Trophoblast cell (in vitro differentiated cells and primary cell): ENCODE measurements around the gene ORC3.
"Not testable (repeated sequence)": the region's sequence is repeated elsewhere in the genome, so short reads cannot be mapped to it uniquely, and the experiment has no call there.

Experiments used
- DNase-seq, 2 donors: peaks; one replicate each; pipeline ENCODE4 v3.0.0-alpha.2; 2016
- H2AFZ ChIP-seq: 2 replicates; pipeline ENCODE4 v1.6.1; 2013; ENCODE audit warnings: low read length, moderate library complexity, mild to moderate bottlenecking; ENCODE audit not compliant: insufficient read depth, poor library complexity
- H2AK5ac ChIP-seq: 2 replicates; pipeline ENCODE4 v1.6.1; 2013; ENCODE audit warnings: mild to moderate bottlenecking, low read length
- H2BK120ac ChIP-seq: 2 replicates; pipeline ENCODE4 v1.6.1; 2013; ENCODE audit warnings: low read length, mild to moderate bottlenecking, moderate library complexity; ENCODE audit not compliant: insufficient read depth, poor library complexity
- H2BK12ac ChIP-seq: 2 replicates; pipeline ENCODE4 v1.6.1; 2013; ENCODE audit warnings: mild to moderate bottlenecking, low read length, moderate library complexity
- H2BK5ac ChIP-seq: 2 replicates; pipeline ENCODE4 v1.6.1; 2013; ENCODE audit warnings: low read length, low read depth, moderate library complexity, mild to moderate bottlenecking; ENCODE audit not compliant: poor library complexity
- H3K14ac ChIP-seq: 2 replicates; pipeline ENCODE4 v1.6.1; 2013; ENCODE audit warnings: mild to moderate bottlenecking, low read length
- H3K18ac ChIP-seq: 2 replicates; pipeline ENCODE4 v1.6.1; 2013; ENCODE audit warnings: mild to moderate bottlenecking, low read length
- H3K23ac ChIP-seq: 2 replicates; pipeline ENCODE4 v1.6.1; 2013; ENCODE audit warnings: low read length
- H3K27ac ChIP-seq: 2 replicates; pipeline ENCODE4 v1.5.1; 2013; ENCODE audit warnings: low read depth, mild to moderate bottlenecking, inconsistent platforms, low read length, moderate library complexity
- H3K27me3 ChIP-seq: 2 replicates; pipeline ENCODE4 v1.6.1; 2013; ENCODE audit warnings: inconsistent platforms, mild to moderate bottlenecking, low read length, moderate library complexity; ENCODE audit not compliant: insufficient read depth
- H3K36me3 ChIP-seq, 2 experiments: 1 replicate in 1 of 2; 2 replicates in 1 of 2; pipeline ENCODE4 v1.6.1; 2013; ENCODE audit warnings: low read length in 2 of 2, mild to moderate bottlenecking in 2 of 2, moderate library complexity in 1 of 2; ENCODE audit not compliant: insufficient read depth in 2 of 2, control insufficient read depth in 1 of 2
- H3K4ac ChIP-seq: 2 replicates; pipeline ENCODE4 v1.6.1; 2013; ENCODE audit warnings: low read depth, mild to moderate bottlenecking, low read length, moderate library complexity
- H3K4me1 ChIP-seq, 2 experiments: 1 replicate in 1 of 2; 2 replicates in 1 of 2; pipeline ENCODE4 v1.6.1; 2013; ENCODE audit warnings: low read length in 2 of 2, mild to moderate bottlenecking in 2 of 2, moderate library complexity in 1 of 2; ENCODE audit not compliant: insufficient read depth in 2 of 2, control insufficient read depth in 1 of 2
- H3K4me2 ChIP-seq: 2 replicates; pipeline ENCODE4 v1.6.1; 2013; ENCODE audit warnings: inconsistent platforms, mild to moderate bottlenecking, low read length, moderate library complexity
- H3K4me3 ChIP-seq: 2 replicates; pipeline ENCODE4 v1.5.1; 2013; ENCODE audit warnings: mild to moderate bottlenecking, low read depth, low read length, inconsistent platforms
- H3K79me1 ChIP-seq: one replicate; pipeline ENCODE4 v1.6.1; 2013; ENCODE audit warnings: low read length
- H3K79me2 ChIP-seq: 2 replicates; pipeline ENCODE4 v1.6.1; 2013; ENCODE audit warnings: low read length, mild to moderate bottlenecking; ENCODE audit not compliant: control insufficient read depth, insufficient read depth, poor library complexity
- H3K9ac ChIP-seq: 2 replicates; pipeline ENCODE4 v1.6.1; 2013; ENCODE audit warnings: mild to moderate bottlenecking, low read length
- H3K9me3 ChIP-seq: 2 replicates; pipeline ENCODE4 v1.6.1; 2013; ENCODE audit warnings: low read depth, mild to moderate bottlenecking, control low read depth, inconsistent platforms, low read length; ENCODE audit not compliant: insufficient read depth
- H4K12ac ChIP-seq: 2 replicates; pipeline ENCODE4 v1.6.1; 2013; ENCODE audit warnings: low read depth, mild to moderate bottlenecking, low read length, moderate library complexity
- H4K8ac ChIP-seq: 2 replicates; pipeline ENCODE4 v1.6.1; 2013; ENCODE audit warnings: low read depth, mild to moderate bottlenecking, low read length, moderate library complexity
- H4K91ac ChIP-seq: one replicate; pipeline ENCODE4 v1.6.1; 2013; ENCODE audit warnings: low read depth, mild to moderate bottlenecking, low read length, moderate library complexity
- WGBS: extraction: QIAGEN DNeasy Blood & Tissue Kit; methylation state at CpG from one replicate; pipeline ENCODE4 v1.1.7; 2013; ENCODE audit warnings: missing lambda C conversion rate; ENCODE audit not compliant: insufficient read length, insufficient coverage; ENCODE audit errors: extremely low coverage; 5-methylcytosine and 5-hydroxymethylcytosine counted together

ORC3 gene

DNA sequence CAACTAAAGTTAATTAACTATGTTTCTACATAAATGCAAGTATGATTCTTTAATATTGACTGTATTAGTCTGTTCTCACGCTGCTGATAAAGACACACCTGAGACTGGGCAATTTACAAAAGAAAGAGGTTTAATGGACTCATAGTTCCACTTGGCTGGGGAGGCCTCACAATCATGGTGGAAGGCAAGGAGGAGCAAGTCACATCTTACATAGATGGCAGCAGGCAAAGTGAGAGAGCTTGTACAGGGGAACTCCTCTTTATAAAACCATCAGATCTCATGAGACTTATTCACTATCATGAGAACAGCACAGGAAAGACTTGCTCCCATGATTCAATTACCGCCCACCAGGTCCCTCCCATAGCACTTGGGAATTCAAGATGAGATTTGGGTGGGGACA lies 23.1 kb downstream of the ORC3 start:
- not testable (repeated sequence) for H2AK5ac ChIP-seq, H3K4me1 ChIP-seq, H3K4me3 ChIP-seq, H3K27me3 ChIP-seq, H3K79me2 ChIP-seq, H3K9me3 ChIP-seq, H2BK5ac ChIP-seq, H3K14ac ChIP-seq, H2AFZ ChIP-seq, H3K27ac ChIP-seq, H2BK12ac ChIP-seq, H2BK120ac ChIP-seq, H4K12ac ChIP-seq, H3K23ac ChIP-seq, H3K9ac ChIP-seq, DNase-seq, H3K4me2 ChIP-seq, H4K8ac ChIP-seq, H3K18ac ChIP-seq, H3K4ac ChIP-seq, H3K79me1 ChIP-seq, H4K91ac ChIP-seq
- H3K36me3 ChIP-seq = peaks cover 19 to 21% of the 10 kb centered on the region in 2 experiments
- WGBS = no CpG with 5 or more reads among the region's 2 CpGs

DNA sequence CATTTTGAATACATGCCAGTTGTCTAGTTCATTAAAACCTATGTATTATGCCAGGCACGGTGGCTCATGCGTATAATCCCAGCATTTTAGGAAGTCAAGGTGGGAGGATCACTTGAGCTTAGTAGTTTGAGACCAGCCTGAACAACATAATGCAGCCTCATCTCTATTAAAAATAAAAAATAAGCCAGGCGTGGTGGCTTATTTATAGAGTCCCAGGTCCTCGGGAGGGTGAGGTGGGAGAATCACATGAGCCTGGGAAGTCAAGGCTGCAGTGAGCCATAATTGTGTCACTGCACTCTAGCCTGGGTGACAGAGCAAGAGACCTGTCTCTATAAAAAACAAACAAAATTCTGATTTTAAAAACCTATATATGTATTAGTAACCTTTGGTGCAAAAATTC lies 27.5 kb downstream of the ORC3 start:
- Histone ChIP-seq H2BK5ac (no peak overlapping the region), H3K14ac (no peak overlapping the region), H3K27me3 (no peaks in the 10 kb centered on the region), H4K12ac (no peak overlapping the region), H3K4me2 (no peak overlapping the region), H2BK12ac (no peak overlapping the region), H3K27ac (no peak overlapping the region), H3K9ac (no peak overlapping the region), H3K36me3 (peaks cover 11 to 20% of the 10 kb centered on the region in 2 experiments), H2AFZ (no peak overlapping the region), H3K4me3 (no peak overlapping the region), H3K18ac (no peak overlapping the region), H2BK120ac (no peak overlapping the region), H3K4ac (no peak overlapping the region), H3K23ac (no peak overlapping the region), H2AK5ac (no peak overlapping the region), H3K9me3 (peaks cover 2% of the 10 kb centered on the region), H4K91ac (no peak overlapping the region), H3K79me2 (no peaks in the 10 kb centered on the region), H4K8ac (no peak overlapping the region), H3K79me1 (no peaks in the 10 kb centered on the region), H3K4me1 (no peaks in the 10 kb centered on the region)
- WGBS = no CpG with 5 or more reads among the region's 4 CpGs
- DNase-seq = no peak

DNA sequence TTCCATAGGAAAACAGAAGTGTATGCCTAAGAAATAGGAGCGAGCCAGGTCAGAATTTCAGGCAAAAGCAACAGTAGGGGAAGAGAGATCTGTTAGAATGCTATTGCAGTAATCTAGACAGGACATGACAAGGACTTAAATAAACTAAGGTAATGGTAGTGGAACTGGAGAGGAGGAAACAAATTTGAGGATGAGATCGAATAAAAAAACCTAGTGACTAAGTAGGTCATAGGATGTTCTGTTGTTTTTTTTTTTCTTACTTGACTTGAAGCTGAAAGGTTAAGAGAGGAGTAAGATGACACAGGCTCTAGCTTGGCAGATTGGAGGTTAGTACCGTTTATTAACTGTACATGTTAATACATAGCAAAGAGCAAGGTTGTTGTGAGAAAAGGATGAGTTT lies 28.6 kb downstream of the ORC3 start:
- H2AK5ac ChIP-seq = no peak overlapping the region
- no peak overlapping the region for H3K23ac ChIP-seq
- DNase-seq = no peak
- no peak overlapping the region for H3K9ac ChIP-seq
- H3K79me1 ChIP-seq = no peaks in the 10 kb centered on the region
- H4K8ac ChIP-seq = no peak overlapping the region
- no CpG with 5 or more reads among the region's 3 CpGs for WGBS
- no peaks in the 10 kb centered on the region for H3K4me1 ChIP-seq
- H3K4ac ChIP-seq = no peak overlapping the region
- H3K4me3 ChIP-seq = no peak overlapping the region
- no peak overlapping the region for H2BK12ac ChIP-seq
- no peak overlapping the region for H2BK5ac ChIP-seq
- no peak overlapping the region for H3K18ac ChIP-seq
- no peak overlapping the region for H3K4me2 ChIP-seq
- no peaks in the 10 kb centered on the region for H3K27me3 ChIP-seq
- peaks cover 2% of the 10 kb centered on the region for H3K9me3 ChIP-seq
- H4K91ac ChIP-seq = no peak overlapping the region
- peaks cover 7 to 14% of the 10 kb centered on the region in 2 experiments for H3K36me3 ChIP-seq
- no peak overlapping the region for H2AFZ ChIP-seq
- no peak overlapping the region for H3K14ac ChIP-seq
- no peak overlapping the region for H4K12ac ChIP-seq
- H3K79me2 ChIP-seq = no peaks in the 10 kb centered on the region
- H2BK120ac ChIP-seq = no peak overlapping the region
- no peak overlapping the region for H3K27ac ChIP-seq

DNA sequence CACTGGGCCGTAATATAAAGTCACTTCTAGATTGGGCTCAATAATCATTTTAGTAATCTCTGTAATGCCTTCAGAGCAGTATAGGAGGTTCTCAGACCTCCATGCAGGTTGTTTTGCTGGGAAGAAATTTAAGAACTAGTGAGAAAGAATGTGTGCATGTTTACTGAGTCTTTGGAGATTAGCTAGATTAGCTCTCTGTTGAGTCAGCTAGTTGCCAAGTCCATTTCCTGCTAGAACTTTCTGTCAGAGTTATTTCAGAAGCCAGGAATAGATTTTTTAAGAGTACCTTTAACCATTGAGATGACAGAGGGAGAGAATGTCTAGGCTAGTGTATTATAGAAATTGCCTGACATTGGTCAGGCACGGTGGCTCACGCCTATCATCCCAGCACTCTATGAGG lies 33.3 kb downstream of the ORC3 start:
- Histone ChIP-seq H3K27ac (no peak overlapping the region), H2BK5ac (no peak overlapping the region), H2AFZ (no peak overlapping the region), H3K4ac (no peak overlapping the region), H4K12ac (no peak overlapping the region), H4K8ac (no peak overlapping the region), H3K79me2 (no peaks in the 10 kb centered on the region), H3K14ac (no peak overlapping the region), H2AK5ac (no peak overlapping the region), H3K4me1 (no peaks in the 10 kb centered on the region), H3K9me3 (no peaks in the 10 kb centered on the region), H3K9ac (no peak overlapping the region), H2BK120ac (no peak overlapping the region), H2BK12ac (no peak overlapping the region), H3K4me3 (no peak overlapping the region), H3K4me2 (no peak overlapping the region), H3K36me3 (peaks cover 1 to 6% of the 10 kb centered on the region in 2 experiments), H3K27me3 (no peaks in the 10 kb centered on the region), H3K18ac (no peak overlapping the region), H3K23ac (no peak overlapping the region), H4K91ac (no peak overlapping the region), H3K79me1 (no peaks in the 10 kb centered on the region)
- peak; percentile 2 to 67 for DNase-seq
- WGBS = no CpG with 5 or more reads among the region's 3 CpGs
